IPS-15b (cell line): Measurements from ENCODE around the gene PAFAH1B1.
"Not testable (repeated sequence)": the region's sequence is repeated elsewhere in the genome, so short reads cannot be mapped to it uniquely, and the experiment has no call there.

Experiments
- H3K27me3 ChIP-seq: one replicate; pipeline ENCODE4 v1.6.1; 2013; ENCODE audit warnings: low read length; ENCODE audit not compliant: control insufficient read depth, insufficient read depth
- H3K36me3 ChIP-seq: one replicate; pipeline ENCODE4 v1.6.1; 2013; ENCODE audit warnings: low read length; ENCODE audit not compliant: control insufficient read depth, insufficient read depth
- H3K4me1 ChIP-seq: one replicate; pipeline ENCODE4 v1.6.1; 2013; ENCODE audit warnings: mild to moderate bottlenecking, low read length; ENCODE audit not compliant: control insufficient read depth, insufficient read depth
- H3K4me3 ChIP-seq: one replicate; pipeline ENCODE4 v1.5.1; 2013; ENCODE audit warnings: low read depth, low read length
- H3K9ac ChIP-seq: one replicate; pipeline ENCODE4 v1.6.1; 2013; ENCODE audit warnings: low read depth, mild to moderate bottlenecking, low read length
- H3K9me3 ChIP-seq: one replicate; pipeline ENCODE4 v1.6.1; 2013; ENCODE audit warnings: mild to moderate bottlenecking, low read length; ENCODE audit not compliant: control insufficient read depth, insufficient read depth

PAFAH1B1 gene

DNA sequence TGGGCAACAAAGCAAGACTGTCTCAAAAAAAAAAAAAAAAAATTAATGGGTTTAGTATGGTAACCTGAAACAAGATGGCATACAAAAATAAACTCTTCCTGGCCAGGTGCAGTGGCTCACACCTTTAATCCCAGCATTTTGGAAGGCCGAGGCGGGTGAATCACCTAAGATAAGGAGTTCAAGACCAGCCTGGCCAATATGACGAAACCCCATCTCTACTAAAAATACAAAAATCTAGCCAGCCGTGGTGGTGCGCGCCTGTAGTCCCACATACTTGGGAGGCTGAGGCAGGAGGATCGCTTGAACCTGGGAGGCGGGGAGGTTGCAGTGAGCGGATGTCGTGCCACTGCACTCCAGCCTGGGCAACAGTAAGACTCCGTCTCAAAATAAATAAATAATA is 55.7 kb downstream of the PAFAH1B1 start:
- H3K4me3 ChIP-seq = no peak overlapping the region
- H3K9ac ChIP-seq = no peak overlapping the region
- H3K36me3 ChIP-seq = peaks cover 2% of the 10 kb centered on the region
- no peaks in the 10 kb centered on the region for H3K4me1 ChIP-seq
- no peaks in the 10 kb centered on the region for H3K9me3 ChIP-seq
- no peaks in the 10 kb centered on the region for H3K27me3 ChIP-seq

DNA sequence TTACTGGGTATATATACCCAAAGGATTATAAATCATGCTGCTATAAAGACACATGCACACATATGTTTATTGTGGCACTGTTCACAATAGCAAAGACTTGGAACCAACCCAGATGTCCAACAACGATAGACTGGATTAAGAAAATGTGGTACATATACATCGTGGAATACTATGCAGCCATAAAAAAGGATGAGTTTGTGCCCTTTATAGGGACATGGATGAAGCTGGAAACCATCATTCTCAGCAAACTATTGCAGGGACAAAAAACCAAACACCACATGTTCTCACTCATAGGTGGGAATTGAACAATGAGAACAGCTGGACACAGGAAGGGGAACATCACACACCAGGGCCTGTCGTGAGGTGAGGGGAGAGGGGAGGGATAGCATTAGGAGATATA is 59.5 kb downstream of the PAFAH1B1 start:
- H3K4me1 ChIP-seq, H3K36me3 ChIP-seq, H3K9me3 ChIP-seq, H3K27me3 ChIP-seq, H3K4me3 ChIP-seq, H3K9ac ChIP-seq: not testable (repeated sequence)

DNA sequence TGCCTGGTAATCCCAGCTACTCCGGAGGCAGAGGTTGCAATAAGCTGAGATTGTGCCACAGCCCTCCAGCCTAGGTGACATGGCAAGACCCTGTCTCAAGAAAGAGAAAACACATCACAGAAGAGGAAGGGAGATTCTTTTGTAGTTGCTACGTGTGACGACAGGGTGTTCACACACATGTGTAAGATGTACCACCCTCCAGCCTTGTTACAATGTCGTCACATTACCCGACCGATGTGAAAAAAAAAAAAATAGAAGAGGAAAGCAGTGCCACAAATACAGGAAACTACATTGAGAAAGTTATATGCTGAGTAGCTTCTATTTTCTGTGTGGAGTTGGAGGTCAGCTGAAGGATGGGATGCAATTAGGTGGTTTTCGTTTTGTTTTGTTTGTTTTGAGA is 62.1 kb downstream of the PAFAH1B1 start:
- H3K9me3 ChIP-seq = no peaks in the 10 kb centered on the region
- H3K9ac ChIP-seq = no peak overlapping the region
- no peaks in the 10 kb centered on the region for H3K4me1 ChIP-seq
- no peaks in the 10 kb centered on the region for H3K36me3 ChIP-seq
- H3K4me3 ChIP-seq = no peak overlapping the region
- no peaks in the 10 kb centered on the region for H3K27me3 ChIP-seq

DNA sequence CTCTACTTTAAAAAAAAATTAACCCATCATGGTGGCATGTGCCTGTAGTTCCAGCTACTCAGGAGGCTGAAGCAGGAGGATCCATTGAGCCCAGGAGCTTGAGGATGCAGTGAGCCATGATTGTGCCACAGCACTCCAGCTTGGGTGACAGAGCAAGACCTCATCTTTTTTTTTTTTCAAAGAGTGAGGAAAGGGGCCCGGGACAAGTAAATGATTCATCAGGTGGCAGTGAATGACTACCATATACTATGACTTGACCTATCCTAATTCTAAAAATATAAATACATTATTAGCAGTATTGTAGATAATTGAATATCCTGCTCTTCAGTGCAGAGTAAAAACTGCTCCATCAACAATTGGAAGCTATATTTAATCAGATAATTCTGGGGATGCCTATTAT is 62.8 kb downstream of the PAFAH1B1 start:
- Histone ChIP-seq H3K27me3 (no peaks in the 10 kb centered on the region), H3K9me3 (no peaks in the 10 kb centered on the region), H3K36me3 (no peaks in the 10 kb centered on the region), H3K4me1 (no peaks in the 10 kb centered on the region), H3K4me3 (no peak overlapping the region), H3K9ac (no peak overlapping the region)

DNA sequence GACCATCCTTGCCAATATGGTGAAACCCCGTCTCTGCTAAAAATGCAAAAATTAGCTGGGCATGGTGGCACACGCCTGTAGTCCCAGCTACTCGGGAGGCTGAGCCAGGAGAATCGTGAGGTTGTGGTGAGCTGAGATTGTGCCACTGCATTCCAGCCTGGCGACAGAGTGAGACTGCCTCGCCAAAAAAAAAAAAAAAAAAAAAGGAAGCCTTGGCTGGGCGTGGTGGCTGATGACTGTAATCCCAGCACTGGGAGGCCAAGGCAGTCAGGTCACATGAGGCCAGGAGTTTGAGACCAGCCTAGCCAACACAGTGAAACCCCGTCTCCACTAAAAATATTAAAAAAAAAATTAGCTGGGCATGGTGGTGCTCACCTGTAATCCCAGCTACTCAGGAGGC is 65.9 kb downstream of the PAFAH1B1 start:
- H3K9me3 ChIP-seq, H3K4me1 ChIP-seq, H3K9ac ChIP-seq, H3K4me3 ChIP-seq, H3K27me3 ChIP-seq, H3K36me3 ChIP-seq: not testable (repeated sequence)

DNA sequence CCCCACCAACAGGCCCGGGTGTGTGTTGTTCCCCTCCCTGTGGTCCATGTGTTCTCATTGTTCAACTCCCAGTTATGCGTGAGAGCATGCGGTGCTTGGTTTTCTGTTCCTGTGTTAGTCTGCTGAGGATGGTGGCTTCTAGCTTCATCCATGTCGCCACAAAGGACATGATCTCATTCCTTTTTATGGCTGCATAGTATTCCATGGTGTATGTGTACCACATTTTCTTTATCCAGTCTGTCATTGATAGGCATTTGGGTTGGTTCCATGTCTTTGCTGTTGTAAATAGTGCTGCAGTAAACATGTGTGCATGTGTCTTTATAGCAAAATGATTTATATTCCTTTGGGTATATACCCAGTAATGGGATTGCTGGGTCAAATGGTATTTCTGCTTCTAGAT is 67.0 kb downstream of the PAFAH1B1 start:
- not testable (repeated sequence) for H3K9ac ChIP-seq, H3K4me3 ChIP-seq, H3K27me3 ChIP-seq, H3K36me3 ChIP-seq, H3K9me3 ChIP-seq, H3K4me1 ChIP-seq

DNA sequence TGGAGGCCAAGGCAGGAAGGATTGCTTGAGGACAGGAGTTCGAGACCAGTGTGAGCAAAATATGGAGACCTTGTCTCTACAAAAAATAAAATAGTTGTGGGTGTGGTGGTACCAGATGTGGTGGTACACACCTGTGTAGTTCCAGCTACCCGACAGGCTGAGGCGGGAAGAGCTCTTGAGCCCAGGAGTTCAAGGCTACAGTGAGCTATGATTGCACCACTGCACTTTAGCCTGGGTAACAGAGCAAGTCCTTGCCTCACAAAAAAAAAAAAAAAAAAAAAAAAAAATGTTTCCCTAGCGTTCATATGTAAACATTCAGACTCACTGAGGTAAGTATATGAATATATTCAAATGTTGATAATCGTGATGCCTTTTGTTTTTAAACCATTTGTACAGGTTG is 78.6 kb downstream of the PAFAH1B1 start:
- Histone ChIP-seq H3K27me3 (no peaks in the 10 kb centered on the region), H3K4me1 (no peaks in the 10 kb centered on the region), H3K4me3 (no peak overlapping the region), H3K36me3 (peaks cover 13% of the 10 kb centered on the region), H3K9me3 (no peaks in the 10 kb centered on the region), H3K9ac (no peak overlapping the region)

DNA sequence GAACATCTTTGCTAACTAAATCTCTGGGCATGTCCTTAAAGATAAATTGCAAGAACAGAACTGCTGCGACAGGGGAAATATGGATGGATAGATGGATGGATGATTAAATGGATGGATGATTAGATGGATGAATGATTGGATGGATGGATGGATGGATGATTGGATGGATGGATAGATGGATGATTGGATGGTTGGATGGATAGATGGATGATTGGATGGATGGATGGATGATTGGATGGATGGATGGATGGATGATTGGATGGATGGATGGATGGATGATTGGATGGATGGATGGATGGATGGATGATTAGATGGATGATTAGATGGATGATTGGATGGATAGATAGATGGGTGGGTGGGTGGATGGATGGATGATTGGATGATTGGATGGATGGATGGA is 85.8 kb downstream of the PAFAH1B1 start:
- H3K4me1 ChIP-seq, H3K4me3 ChIP-seq, H3K27me3 ChIP-seq, H3K9ac ChIP-seq, H3K9me3 ChIP-seq: not testable (repeated sequence)
- H3K36me3 ChIP-seq = peaks cover 13% of the 10 kb centered on the region

DNA sequence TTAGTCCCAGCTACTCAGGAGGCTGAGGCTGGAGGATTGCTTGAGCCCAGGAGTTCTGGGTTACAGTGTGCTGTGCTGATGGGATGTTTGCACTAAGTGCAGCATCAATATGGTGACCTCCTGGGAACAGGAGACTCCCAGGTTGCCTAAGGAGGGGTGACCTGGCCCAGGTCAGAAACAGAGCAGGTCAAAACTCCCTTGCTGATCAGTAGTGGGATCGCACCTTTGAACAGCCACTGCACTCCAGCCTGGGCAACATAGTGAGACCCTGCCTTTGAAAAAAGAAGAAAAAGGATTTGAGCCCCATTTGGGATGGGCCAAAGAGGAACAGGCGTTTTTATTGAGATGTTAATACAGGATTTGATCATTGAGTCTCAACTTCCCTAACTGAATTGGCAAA is 87.5 kb downstream of the PAFAH1B1 start:
- no peaks in the 10 kb centered on the region for H3K27me3 ChIP-seq
- H3K9me3 ChIP-seq = no peaks in the 10 kb centered on the region
- H3K4me3 ChIP-seq = no peak overlapping the region
- peaks cover 12% of the 10 kb centered on the region for H3K36me3 ChIP-seq
- no peaks in the 10 kb centered on the region for H3K4me1 ChIP-seq
- H3K9ac ChIP-seq = no peak overlapping the region

DNA sequence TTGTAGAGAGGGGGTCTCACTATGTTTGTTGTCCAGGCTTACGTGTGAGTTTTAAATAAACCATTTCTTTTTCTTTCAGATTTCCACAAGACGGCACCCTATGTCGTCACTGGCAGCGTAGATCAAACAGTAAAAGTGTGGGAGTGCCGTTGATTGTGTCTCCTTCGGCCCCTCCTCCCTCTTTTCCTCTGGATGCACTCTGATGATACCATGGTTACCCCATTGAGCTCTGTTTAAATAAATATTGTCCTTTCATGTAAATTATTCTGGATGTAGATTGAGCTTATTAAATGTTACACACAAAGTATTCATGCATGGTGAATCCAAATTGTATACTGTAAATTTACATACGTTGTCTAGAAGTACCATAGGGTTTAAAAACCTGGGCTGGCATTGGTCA is 88.2 kb downstream of the PAFAH1B1 start:
- Histone ChIP-seq H3K9ac (no peak overlapping the region), H3K4me1 (no peaks in the 10 kb centered on the region), H3K27me3 (no peaks in the 10 kb centered on the region), H3K9me3 (no peaks in the 10 kb centered on the region), H3K4me3 (no peak overlapping the region), H3K36me3 (peaks cover 12% of the 10 kb centered on the region)

DNA sequence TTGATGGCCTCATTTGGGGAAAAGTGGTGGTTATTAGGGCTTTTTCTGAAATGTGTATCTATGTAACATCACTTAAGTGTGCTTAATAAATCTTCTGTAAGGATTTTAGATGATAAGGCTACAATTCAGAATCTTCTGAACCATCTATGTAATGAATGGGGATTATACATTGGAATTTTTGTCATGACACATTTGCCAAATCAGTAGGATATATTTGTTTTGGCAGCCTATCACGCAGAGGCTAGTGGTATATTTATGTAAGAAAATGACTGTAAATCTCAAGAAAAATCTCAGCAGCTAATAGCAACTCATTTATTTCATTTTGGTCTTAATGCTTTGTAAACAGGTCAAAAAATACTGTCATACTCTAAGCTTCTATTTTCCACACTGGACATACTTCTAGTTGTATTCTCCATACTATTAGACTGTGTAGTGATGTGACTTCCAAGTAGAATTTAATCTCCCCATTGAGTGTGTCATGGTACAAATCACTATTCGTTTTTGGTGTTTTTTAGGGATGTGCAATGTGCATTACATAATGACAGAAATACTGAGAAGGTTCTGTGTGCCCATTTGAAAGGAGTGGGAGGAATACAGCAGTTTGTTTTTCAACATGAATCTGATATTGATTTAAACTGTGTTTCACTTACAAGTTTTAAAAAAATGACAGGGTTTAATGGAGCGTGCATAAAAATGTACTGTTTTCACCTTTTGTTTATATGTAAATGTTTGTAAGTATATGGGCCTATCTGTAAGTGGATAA is 88.9 kb downstream of the PAFAH1B1 start:
- H3K4me1 ChIP-seq = no peaks in the 10 kb centered on the region
- no peak overlapping the region for H3K9ac ChIP-seq
- peaks cover 12% of the 10 kb centered on the region for H3K36me3 ChIP-seq
- no peaks in the 10 kb centered on the region for H3K9me3 ChIP-seq
- no peaks in the 10 kb centered on the region for H3K27me3 ChIP-seq
- H3K4me3 ChIP-seq = no peak overlapping the region

DNA sequence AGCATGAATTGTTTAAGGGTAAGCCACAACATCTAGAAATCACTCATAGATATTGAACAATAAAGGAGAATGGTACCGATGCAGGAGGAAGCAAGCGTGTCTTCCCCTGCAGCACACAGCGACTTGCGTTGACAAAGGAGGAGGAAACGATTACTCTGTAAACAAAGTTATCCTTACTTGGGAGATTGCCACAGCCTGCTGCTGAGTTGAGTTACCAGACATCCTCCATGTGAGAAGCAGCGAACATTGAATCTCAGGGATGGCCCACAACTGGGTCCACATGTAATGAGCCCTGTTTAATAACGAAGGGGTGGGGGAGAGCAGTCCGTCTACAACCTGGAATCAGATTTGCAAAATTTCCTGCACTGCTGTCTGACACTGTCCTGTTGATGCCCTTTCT is 90.5 kb downstream of the PAFAH1B1 start:
- no peaks in the 10 kb centered on the region for H3K4me1 ChIP-seq
- no peaks in the 10 kb centered on the region for H3K27me3 ChIP-seq
- peaks cover 12% of the 10 kb centered on the region for H3K36me3 ChIP-seq
- H3K9me3 ChIP-seq = no peaks in the 10 kb centered on the region
- H3K9ac ChIP-seq = no peak overlapping the region
- no peak overlapping the region for H3K4me3 ChIP-seq
